ENCODE measurements around the gene THAP6.

GRCh38 chr4:75525086-75525485 lies 10.8 kb downstream of the THAP6 start:
- TF ChIP-seq, protein P1, sequence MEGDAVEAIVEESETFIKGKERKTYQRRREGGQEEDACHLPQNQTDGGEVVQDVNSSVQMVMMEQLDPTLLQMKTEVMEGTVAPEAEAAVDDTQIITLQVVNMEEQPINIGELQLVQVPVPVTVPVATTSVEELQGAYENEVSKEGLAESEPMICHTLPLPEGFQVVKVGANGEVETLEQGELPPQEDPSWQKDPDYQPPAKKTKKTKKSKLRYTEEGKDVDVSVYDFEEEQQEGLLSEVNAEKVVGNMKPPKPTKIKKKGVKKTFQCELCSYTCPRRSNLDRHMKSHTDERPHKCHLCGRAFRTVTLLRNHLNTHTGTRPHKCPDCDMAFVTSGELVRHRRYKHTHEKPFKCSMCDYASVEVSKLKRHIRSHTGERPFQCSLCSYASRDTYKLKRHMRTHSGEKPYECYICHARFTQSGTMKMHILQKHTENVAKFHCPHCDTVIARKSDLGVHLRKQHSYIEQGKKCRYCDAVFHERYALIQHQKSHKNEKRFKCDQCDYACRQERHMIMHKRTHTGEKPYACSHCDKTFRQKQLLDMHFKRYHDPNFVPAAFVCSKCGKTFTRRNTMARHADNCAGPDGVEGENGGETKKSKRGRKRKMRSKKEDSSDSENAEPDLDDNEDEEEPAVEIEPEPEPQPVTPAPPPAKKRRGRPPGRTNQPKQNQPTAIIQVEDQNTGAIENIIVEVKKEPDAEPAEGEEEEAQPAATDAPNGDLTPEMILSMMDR (IDR thresholded peaks at IDR 0.05; ENCODE audit: poor library complexity): no peak
- TF ChIP-seq EZH2phosphoT487 (IDR thresholded peaks at IDR 0.05; ENCODE audit: low read depth, severe bottlenecking, unreplicated experiment) (no peak), EZH2 (IDR thresholded peaks at IDR 0.05; ENCODE audit: borderline replicate concordance) (no peak)

Data from hepatocyte (in vitro differentiated cells).